Activated CD4-positive, alpha-beta T cell treated with anti-CD3 and anti-CD28 coated beads for 36 hours (primary cell): ENCODE measurements around the gene KCNJ13. TPM values are rescaled to one million over a fixed set of nuclear protein-coding genes. Genes with fewer than 3 reads are reported as not detected.
A peak's percentile ranks its signal among the peaks of the same experiment; 100 is the strongest.

ENCODE experiments used
- ATAC-seq: fragments of 200-7000 bp; cut with Tn5 transposase; one replicate; pipeline ENCODE4 v1.10.0; 2021; ENCODE audit warnings: mild to moderate bottlenecking, moderate library complexity
- CTCF ChIA-PET: fragments of 350-600 bp; sonication (Branson Sonifier 250); formaldehyde crosslinking; loops from one replicate; lab custom pipeline; 2021; ENCODE audit warnings: antibody characterized with exemption; lab: Charles Lee
- POLR2A ChIA-PET: fragments of 350-600 bp; sonication (Branson Sonifier 250); formaldehyde crosslinking; loops from one replicate; lab custom pipeline; 2021; ENCODE audit warnings: antibody characterized with exemption, inconsistent platforms; lab: Charles Lee
- DNase-seq: peaks from one replicate; pipeline ENCODE4 v3.0.0-alpha.2; 2020
- H3K27ac Mint-ChIP-seq: one replicate; pipeline ENCODE4 v1.8.0; 2021; ENCODE audit warnings: mixed read lengths
- H3K27me3 Mint-ChIP-seq: one replicate; pipeline ENCODE4 v1.8.0; 2021; ENCODE audit warnings: mixed read lengths
- H3K36me3 Mint-ChIP-seq: one replicate; pipeline ENCODE4 v1.8.0; 2021; ENCODE audit warnings: low read depth, mixed read lengths
- H3K4me1 Mint-ChIP-seq: one replicate; pipeline ENCODE4 v1.8.0; 2021; ENCODE audit warnings: mixed read lengths
- H3K4me3 Mint-ChIP-seq: one replicate; pipeline ENCODE4 v1.8.0; 2021; ENCODE audit warnings: mild to moderate bottlenecking, moderate library complexity, mixed read lengths
- H3K9me3 Mint-ChIP-seq: one replicate; pipeline ENCODE4 v1.8.0; 2021; ENCODE audit warnings: low read depth, mixed read lengths
- intact Hi-C, 2 experiments: fragments of 100-400 bp; cut with DNase I in 1 of 2; cut with micrococcal nuclease in 1 of 2; formaldehyde crosslinking; loops; one replicate each; pipeline versions ENCODE4 v1.14.2 to v1.15.1; 2022 to 2024; cut with DNase I, micrococcal nuclease
- total RNA-seq, 2 experiments: library from RNA; stranded (reverse); gene quantifications; one replicate each; pipeline ENCODE4 v1.2.3, GENCODE V29; 2021

Gene KCNJ13
- total RNA-seq, result not detected

DNA sequence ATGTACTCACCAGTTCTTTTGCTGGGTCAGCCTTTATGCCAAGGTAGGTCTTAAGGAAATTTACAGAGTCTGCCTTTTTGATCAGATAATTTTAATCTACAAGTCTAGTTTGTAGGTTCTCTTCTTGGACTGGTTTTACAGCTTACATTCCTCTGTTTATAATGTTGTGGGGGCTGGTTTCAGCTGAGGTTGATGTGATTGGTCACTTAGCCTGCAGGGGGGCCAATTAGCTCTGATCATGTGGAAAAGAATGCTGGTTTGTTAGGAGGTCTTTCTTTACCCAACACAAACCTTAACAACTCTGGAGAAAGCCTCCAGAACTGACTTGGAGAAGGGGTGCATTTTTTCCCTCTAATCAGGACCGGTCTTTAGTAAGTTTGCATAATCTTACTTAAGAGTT is at the start of gene KCNJ13:
TSS of gene KCNJ13 (minus strand) at position 131 of the 400 bp plus-strand sequence. CDS start 5,203 bp downstream, outside the sequence.
- H3K4me3 Mint-ChIP-seq, result no peak within 1 kb of the TSS
- POLR2A ChIA-PET, result interaction anchor here (0.7 kb wide), 1 partner anchor 172 kb away, joined by 3 read pairs; no protein-coding TSS in a partner anchor
- no peaks in the 10 kb centered on the region for H3K9me3 Mint-ChIP-seq
- ATAC-seq (no peak), DNase-seq (no peak)
- no peak within 1 kb of the TSS for H3K27ac Mint-ChIP-seq
- H3K4me1 Mint-ChIP-seq, result peaks cover 15% of the 10 kb centered on the region
- H3K27me3 Mint-ChIP-seq, result no peaks in the 10 kb centered on the region
- peaks cover 14% of the 10 kb centered on the region for H3K36me3 Mint-ChIP-seq
- intact Hi-C loops, result no loop called here
- CTCF ChIA-PET, result interaction anchor here (0.8 kb wide), 1 partner anchor 10 kb away, joined by 4 read pairs; no protein-coding TSS in a partner anchor

DNA sequence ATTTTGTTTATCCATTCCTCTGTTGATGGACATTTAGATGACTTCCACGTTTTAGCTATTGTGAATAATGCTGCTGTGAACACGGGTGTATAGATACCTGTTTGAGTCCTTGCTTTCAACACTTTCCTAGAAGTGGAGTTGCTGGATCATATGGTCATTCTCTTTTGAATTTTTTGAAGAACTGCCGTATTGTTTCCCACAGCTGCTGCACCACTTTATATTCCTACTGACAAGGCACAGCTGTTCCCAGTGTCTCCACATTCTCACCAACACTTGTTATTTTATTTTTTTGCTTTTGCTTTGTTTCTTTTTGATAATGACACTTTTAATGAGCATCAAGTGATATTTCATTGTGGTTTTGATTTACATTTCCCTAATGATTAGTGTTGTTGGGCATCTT is 41.4 kb upstream of the KCNJ13 start:
- DNase-seq, result no peak
- ChIA-PET CTCF (interaction anchor here (0.7 to 1.2 kb wide), 2 partner anchors 14 to 33 kb away, joined by 3 read pairs; no protein-coding TSS in a partner anchor), POLR2A (no interaction called here)
- Mint-ChIP-seq H3K4me3 (no peak overlapping the region), H3K9me3 (no peaks in the 10 kb centered on the region), H3K27me3 (no peaks in the 10 kb centered on the region), H3K4me1 (no peaks in the 10 kb centered on the region), H3K27ac (no peak overlapping the region), H3K36me3 (peaks cover 50% of the 10 kb centered on the region)
- ATAC-seq, result no peak
- intact Hi-C loops, result no loop called here

DNA sequence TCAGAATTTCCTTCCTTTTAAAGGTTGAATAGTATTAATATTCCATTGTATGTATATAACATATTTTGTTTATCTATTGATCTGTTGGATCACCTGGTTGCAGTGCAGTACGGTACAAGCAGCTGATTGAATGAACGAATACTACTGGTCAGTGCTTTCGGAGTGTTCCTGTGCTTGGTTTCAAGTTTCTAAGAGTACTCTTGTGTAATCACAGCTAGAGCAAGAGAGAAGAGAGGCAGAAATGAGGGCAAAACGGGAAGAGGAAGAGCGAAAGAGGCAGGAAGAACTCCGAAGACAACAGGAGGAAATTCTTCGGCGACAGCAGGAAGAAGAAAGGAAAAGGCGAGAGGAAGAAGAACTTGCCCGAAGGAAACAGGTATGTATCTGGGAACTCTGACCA is 40.3 kb upstream of the KCNJ13 start:
- no peaks in the 10 kb centered on the region for H3K27me3 Mint-ChIP-seq
- ChIA-PET POLR2A (interaction anchor here (0.6 kb wide), 1 partner anchor 438 kb away, joined by 3 read pairs; no protein-coding TSS in a partner anchor), CTCF (interaction anchor here (0.5 kb wide), 1 partner anchor 288 kb away, joined by 3 read pairs; no protein-coding TSS in a partner anchor)
- no peaks in the 10 kb centered on the region for H3K4me1 Mint-ChIP-seq
- DNase-seq (no peak), ATAC-seq (no peak)
- no peaks in the 10 kb centered on the region for H3K9me3 Mint-ChIP-seq
- H3K36me3 Mint-ChIP-seq, result peaks cover 51% of the 10 kb centered on the region
- H3K27ac Mint-ChIP-seq, result no peak overlapping the region
- H3K4me3 Mint-ChIP-seq, result no peak overlapping the region
- intact Hi-C loops, result no loop called here

DNA sequence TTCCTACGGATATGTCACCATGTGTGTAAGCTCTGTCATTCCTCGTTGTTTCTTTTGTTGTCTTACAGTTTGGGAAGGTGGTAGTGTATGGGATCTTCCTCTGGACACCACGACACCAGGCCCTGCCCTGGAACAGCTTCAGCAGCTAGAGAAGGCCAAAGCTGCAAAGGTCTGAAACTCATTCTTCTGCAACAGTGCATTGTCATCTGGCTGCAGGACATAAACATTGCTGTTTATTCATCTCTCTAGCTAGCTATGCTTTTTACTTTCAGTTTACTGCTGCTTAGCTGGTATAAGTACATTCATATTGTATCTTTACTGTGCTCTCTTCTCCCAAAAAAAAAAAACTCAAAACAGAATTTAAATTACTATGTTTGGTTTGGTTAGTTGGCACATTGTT is 39.2 kb upstream of the KCNJ13 start:
- CTCF ChIA-PET, result interaction anchor here (0.8 to 1.1 kb wide), 2 partner anchors 24 to 38 kb away, joined by 3 read pairs; no protein-coding TSS in a partner anchor
- Mint-ChIP-seq H3K27ac (peak overlapping the region; percentile 29), H3K9me3 (no peaks in the 10 kb centered on the region), H3K27me3 (no peaks in the 10 kb centered on the region), H3K36me3 (peaks cover 49% of the 10 kb centered on the region), H3K4me1 (no peaks in the 10 kb centered on the region), H3K4me3 (no peak overlapping the region)
- ATAC-seq (no peak), DNase-seq (no peak)
- POLR2A ChIA-PET, result no interaction called here
- intact Hi-C loops, result no loop called here

- intact Hi-C loops, result no loop called here
- Mint-ChIP-seq H3K36me3 (peaks cover 38% of the 10 kb centered on the region), H3K4me1 (no peaks in the 10 kb centered on the region), H3K9me3 (no peaks in the 10 kb centered on the region), H3K27ac (no peak overlapping the region), H3K27me3 (no peaks in the 10 kb centered on the region), H3K4me3 (no peak overlapping the region)
- POLR2A ChIA-PET, result no interaction called here
- ATAC-seq (no peak), DNase-seq (no peak)
- CTCF ChIA-PET, result interaction anchor here (0.7 kb wide), 1 partner anchor 205 kb away, joined by 3 read pairs; no protein-coding TSS in a partner anchor
Observed at GRCh38 chr2:232810444-232810843, 34.1 kb upstream of the KCNJ13 start.

- Mint-ChIP-seq H3K4me1 (no peaks in the 10 kb centered on the region), H3K4me3 (no peak overlapping the region), H3K27ac (no peak overlapping the region), H3K9me3 (no peaks in the 10 kb centered on the region), H3K27me3 (no peaks in the 10 kb centered on the region), H3K36me3 (peaks cover 46% of the 10 kb centered on the region)
- CTCF ChIA-PET, result interaction anchor here (1.1 kb wide), 1 partner anchor 17 kb away, joined by 3 read pairs; no protein-coding TSS in a partner anchor
- no peak for ATAC-seq
- no peak for DNase-seq
- POLR2A ChIA-PET, result interaction anchor here (1.1 kb wide), 1 partner anchor 22 kb away, joined by 3 read pairs; no protein-coding TSS in a partner anchor
- intact Hi-C loops, result no loop called here
Observed at GRCh38 chr2:232809349-232810124, 33.2 kb upstream of the KCNJ13 start.

DNA sequence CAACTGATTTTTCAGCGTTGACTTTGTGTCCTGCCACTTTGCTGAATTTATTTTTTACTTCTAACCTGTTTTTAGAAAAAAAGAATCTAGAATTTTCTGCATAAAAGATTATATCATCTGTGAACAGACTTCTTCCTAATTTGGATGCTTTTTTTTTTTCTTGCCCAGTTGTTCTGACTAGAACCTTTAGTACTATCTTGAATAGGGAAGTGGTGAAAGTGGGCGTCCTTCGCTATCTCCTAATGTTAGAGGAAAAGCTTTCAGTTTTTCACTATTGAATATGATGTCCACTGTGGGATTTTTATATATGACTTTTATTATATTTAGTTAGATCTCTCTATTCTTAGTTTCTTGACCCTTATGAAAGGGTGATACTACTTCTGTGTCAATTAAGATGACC is 25.7 kb upstream of the KCNJ13 start:
- peaks cover 4% of the 10 kb centered on the region for H3K9me3 Mint-ChIP-seq
- ChIA-PET CTCF (no interaction called here), POLR2A (no interaction called here)

DNA sequence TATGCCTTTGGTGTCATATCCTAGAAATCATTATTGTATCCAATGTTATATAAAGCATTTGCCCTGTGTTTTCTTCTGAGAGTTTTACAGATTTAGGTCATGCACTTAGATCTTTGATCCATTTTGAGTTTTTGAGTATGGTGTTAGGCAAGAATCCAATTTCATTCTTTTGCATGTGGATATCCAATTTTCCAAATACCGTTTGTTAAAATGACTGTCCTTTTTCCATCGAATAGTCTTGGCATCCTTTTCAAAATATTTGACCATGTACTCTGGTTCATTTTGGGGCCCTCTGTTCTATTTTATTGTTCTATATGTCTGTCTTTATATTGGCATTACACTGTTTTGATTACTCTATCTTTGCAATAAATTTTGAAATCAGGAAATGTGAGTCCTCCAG is 23.8 kb upstream of the KCNJ13 start:
- ChIA-PET POLR2A (no interaction called here), CTCF (no interaction called here)
- Mint-ChIP-seq H3K9me3 (peaks cover 4% of the 10 kb centered on the region), H3K4me3 (no peak overlapping the region), H3K27me3 (no peaks in the 10 kb centered on the region), H3K36me3 (peaks cover 69% of the 10 kb centered on the region), H3K4me1 (no peaks in the 10 kb centered on the region), H3K27ac (no peak overlapping the region)
- ATAC-seq, result no peak
- intact Hi-C loops, result no loop called here
- no peak for DNase-seq

More for the DNA sequence above, 25.7 kb upstream of the KCNJ13 start:
- Mint-ChIP-seq H3K27me3 (no peaks in the 10 kb centered on the region), H3K27ac (no peak overlapping the region), H3K4me1 (no peaks in the 10 kb centered on the region), H3K36me3 (peaks cover 66% of the 10 kb centered on the region), H3K4me3 (no peak overlapping the region)
- DNase-seq (no peak), ATAC-seq (no peak)
- intact Hi-C loops, result no loop called here

GRCh38 chr2:232798187-232798586 is 21.8 kb upstream of the KCNJ13 start:
- DNase-seq, result no peak
- Mint-ChIP-seq H3K9me3 (peaks cover 4% of the 10 kb centered on the region), H3K4me1 (no peaks in the 10 kb centered on the region), H3K27me3 (no peaks in the 10 kb centered on the region), H3K36me3 (peaks cover 64% of the 10 kb centered on the region), H3K4me3 (no peak overlapping the region), H3K27ac (no peak overlapping the region)
- intact Hi-C loops, result no loop called here
- CTCF ChIA-PET, result interaction anchor here (1.5 kb wide), 1 partner anchor 10 kb away, joined by 3 read pairs; no protein-coding TSS in a partner anchor
- ATAC-seq, result no peak
- POLR2A ChIA-PET, result no interaction called here

GRCh38 chr2:232795920-232796319 is 19.6 kb upstream of the KCNJ13 start:
- Mint-ChIP-seq H3K9me3 (no peaks in the 10 kb centered on the region), H3K4me3 (no peak overlapping the region), H3K27me3 (no peaks in the 10 kb centered on the region), H3K27ac (no peak overlapping the region), H3K4me1 (no peaks in the 10 kb centered on the region), H3K36me3 (peaks cover 57% of the 10 kb centered on the region)
- ChIA-PET CTCF (no interaction called here), POLR2A (no interaction called here)
- ATAC-seq (no peak), DNase-seq (no peak)
- intact Hi-C loops, result no loop called here

GRCh38 chr2:232794981-232795380 is 18.6 kb upstream of the KCNJ13 start:
- Mint-ChIP-seq H3K4me1 (no peaks in the 10 kb centered on the region), H3K27me3 (no peaks in the 10 kb centered on the region), H3K27ac (no peak overlapping the region), H3K36me3 (peaks cover 55% of the 10 kb centered on the region), H3K9me3 (no peaks in the 10 kb centered on the region), H3K4me3 (no peak overlapping the region)
- DNase-seq (no peak), ATAC-seq (no peak)
- CTCF ChIA-PET, result interaction anchor here (0.9 kb wide), 1 partner anchor 11 kb away, joined by 4 read pairs; no protein-coding TSS in a partner anchor
- intact Hi-C loops, result no loop called here
- POLR2A ChIA-PET, result no interaction called here
